PC-3 (cell line): ENCODE results near the gene ZDHHC13. TPM values are rescaled to one million over a fixed set of nuclear protein-coding genes. Genes with fewer than 3 reads are reported as not detected.
A peak's percentile ranks its signal among the peaks of the same experiment; 100 is the strongest.

Experiments
- ATAC-seq: fragments of 200-7000 bp; cut with Tn5 transposase; 2 replicates; pipeline ENCODE4 v1.9.1; 2020; ENCODE audit warnings: mild to moderate bottlenecking, moderate library complexity
- BruUV-seq: library from RNA; stranded (reverse); fragments of 400-500 nt; replicated peaks from 2 replicates; lab custom pipeline; 2021; lab: Mats Ljungman, UMichigan
- CTCF ChIA-PET: fragments of 300-600 bp; sonication (Branson Sonifier 250); formaldehyde crosslinking; loops from one replicate; lab custom pipeline; 2022; ENCODE audit warnings: antibody characterized with exemption; lab: Charles Lee
- POLR2A ChIA-PET: fragments of 300-600 bp; sonication (Branson Sonifier 250); formaldehyde crosslinking; loops from one replicate; lab custom pipeline; 2022; ENCODE audit warnings: antibody characterized with exemption; ENCODE audit not compliant: unreplicated experiment; lab: Charles Lee
- DNase-seq: peaks from one replicate; pipeline ENCODE4 v3.0.0-alpha.2; 2015
- H2AFZ ChIP-seq: fragments of 300-600 bp; sonication (generic); 2 replicates; pipeline ENCODE4 v1.6.0; 2016; ENCODE audit warnings: antibody characterized with exemption, low read length
- H3F3A ChIP-seq: fragments of 300-600 bp; sonication (generic); one replicate; pipeline ENCODE4 v1.6.0; 2017; ENCODE audit warnings: antibody characterized with exemption, low read length, control low read depth, mild to moderate bottlenecking; ENCODE audit not compliant: unreplicated experiment
- H3K27ac ChIP-seq: fragments of 300-600 bp; sonication (generic); 2 replicates; pipeline ENCODE4 v1.5.1; 2016; ENCODE audit warnings: mild to moderate bottlenecking, low read length
- H3K27me3 ChIP-seq: fragments of 300-600 bp; sonication (generic); 2 replicates; pipeline ENCODE4 v1.6.1; 2016; ENCODE audit warnings: low read length, mixed read lengths
- H3K36me3 ChIP-seq: fragments of 300-600 bp; sonication (generic); 2 replicates; pipeline ENCODE4 v1.6.1; 2016; ENCODE audit warnings: low read depth, mixed run types, low read length, mixed read lengths
- H3K4me1 ChIP-seq: fragments of 300-600 bp; sonication (generic); 2 replicates; pipeline ENCODE4 v1.5.1; 2016; ENCODE audit warnings: low read length; ENCODE audit not compliant: insufficient read depth
- H3K4me2 ChIP-seq: fragments of 300-600 bp; sonication (generic); 2 replicates; pipeline ENCODE4 v1.6.0; 2016; ENCODE audit warnings: low read length
- H3K4me3 ChIP-seq: fragments of 300-600 bp; sonication (generic); 2 replicates; pipeline ENCODE4 v1.5.1; 2016; ENCODE audit warnings: mild to moderate bottlenecking, low read length, mixed read lengths
- H3K79me2 ChIP-seq: fragments of 300-600 bp; sonication (generic); 2 replicates; pipeline ENCODE4 v1.6.1; 2017; ENCODE audit warnings: low read length, mixed read lengths
- H3K9ac ChIP-seq: fragments of 300-600 bp; sonication (generic); 2 replicates; pipeline ENCODE4 v1.6.0; 2016; ENCODE audit warnings: mild to moderate bottlenecking, low read length
- H3K9me2 ChIP-seq: fragments of 300-600 bp; sonication (generic); replicated peaks from 2 replicates; pipeline ENCODE4 v1.6.1; 2016; ENCODE audit warnings: mixed run types, low read length, mixed read lengths
- H3K9me3 ChIP-seq: fragments of 300-600 bp; sonication (generic); 2 replicates; pipeline ENCODE4 v1.6.1; 2016; ENCODE audit warnings: low read length, mixed read lengths
- H4K20me1 ChIP-seq: fragments of 300-600 bp; sonication (generic); 2 replicates; pipeline ENCODE4 v1.6.1; 2016; ENCODE audit warnings: low read length, mixed read lengths
- EZH2 ChIP-seq: fragments of 300-600 bp; sonication (generic); IDR thresholded peaks from one replicate; pipeline ENCODE4 v1.6.1; 2017; ENCODE audit warnings: antibody characterized with exemption, mild to moderate bottlenecking, low read length; ENCODE audit not compliant: unreplicated experiment
- EZH2phosphoT487 ChIP-seq: fragments of 300-600 bp; sonication (generic); IDR thresholded peaks from 2 replicates; pipeline ENCODE4 v1.6.1; 2018; ENCODE audit warnings: mild to moderate bottlenecking, antibody characterized with exemption, low read length, borderline replicate concordance
- intact Hi-C: fragments of 100-400 bp; cut with micrococcal nuclease; formaldehyde crosslinking; loops from 2 replicates; pipeline ENCODE4 v1.9.0; 2023
- total RNA-seq: library from RNA; depleted of rRNA; stranded (reverse); fragments of >200 nt; gene quantifications from 2 replicates; pipeline ENCODE4 v1.2.3, GENCODE V29; 2014
- TF ChIP-seq, protein P1 (sequence below): fragments of 300-600 bp; sonication (generic); conservative IDR thresholded peaks from 2 replicates; pipeline ENCODE4 v1.5.1; 2017; ENCODE audit warnings: antibody characterized with exemption, low read depth, mild to moderate bottlenecking, low read length

Gene ZDHHC13
- total RNA-seq, 1 experiment from 2014 or later: 21.2 TPM

DNA sequence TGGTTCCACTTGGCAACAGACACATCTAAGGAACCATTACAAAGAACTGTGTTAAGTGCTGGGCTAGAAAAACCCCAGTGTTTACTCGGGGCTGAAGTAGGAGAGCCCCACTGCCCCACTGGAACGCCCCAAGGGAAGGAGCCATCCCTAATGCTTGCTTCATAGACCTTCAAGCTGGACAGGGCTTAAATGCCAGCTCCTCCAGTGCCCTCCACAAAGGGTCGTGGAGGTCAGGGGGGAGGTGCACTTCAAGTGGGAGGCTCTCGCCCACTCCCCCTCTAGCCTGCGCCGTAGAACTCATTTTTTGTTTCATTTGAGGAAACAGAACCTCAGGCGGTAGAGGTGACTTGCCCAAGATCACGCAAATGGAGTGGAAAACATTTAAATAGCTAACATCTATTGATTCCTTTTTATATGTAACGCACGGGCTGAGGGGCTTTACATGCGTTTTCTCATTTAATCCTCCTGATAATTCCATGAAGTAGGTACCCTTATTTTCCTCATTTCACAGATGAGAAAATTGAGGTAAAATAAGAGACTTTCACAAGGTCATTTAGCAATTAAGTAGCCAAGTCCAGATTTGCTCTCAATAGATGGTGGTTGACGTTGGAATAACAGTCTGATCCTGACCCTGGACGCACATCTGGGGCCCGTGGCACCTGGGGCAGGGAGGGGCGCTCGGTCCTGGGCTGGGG, 545 bp upstream of the ZDHHC13 start:
- no peaks in the 10 kb centered on the region for H3F3A ChIP-seq
- no peak for ATAC-seq
- H3K4me3 ChIP-seq: peak overlapping the region; percentile 76
- H3K36me3 ChIP-seq: 0 out of 2 replicates have a peak, but pooled peaks cover 2% of the 10 kb centered on the region
- H3K4me2 ChIP-seq: peak overlapping the region; percentile 93
- TF ChIP-seq, protein P1, sequence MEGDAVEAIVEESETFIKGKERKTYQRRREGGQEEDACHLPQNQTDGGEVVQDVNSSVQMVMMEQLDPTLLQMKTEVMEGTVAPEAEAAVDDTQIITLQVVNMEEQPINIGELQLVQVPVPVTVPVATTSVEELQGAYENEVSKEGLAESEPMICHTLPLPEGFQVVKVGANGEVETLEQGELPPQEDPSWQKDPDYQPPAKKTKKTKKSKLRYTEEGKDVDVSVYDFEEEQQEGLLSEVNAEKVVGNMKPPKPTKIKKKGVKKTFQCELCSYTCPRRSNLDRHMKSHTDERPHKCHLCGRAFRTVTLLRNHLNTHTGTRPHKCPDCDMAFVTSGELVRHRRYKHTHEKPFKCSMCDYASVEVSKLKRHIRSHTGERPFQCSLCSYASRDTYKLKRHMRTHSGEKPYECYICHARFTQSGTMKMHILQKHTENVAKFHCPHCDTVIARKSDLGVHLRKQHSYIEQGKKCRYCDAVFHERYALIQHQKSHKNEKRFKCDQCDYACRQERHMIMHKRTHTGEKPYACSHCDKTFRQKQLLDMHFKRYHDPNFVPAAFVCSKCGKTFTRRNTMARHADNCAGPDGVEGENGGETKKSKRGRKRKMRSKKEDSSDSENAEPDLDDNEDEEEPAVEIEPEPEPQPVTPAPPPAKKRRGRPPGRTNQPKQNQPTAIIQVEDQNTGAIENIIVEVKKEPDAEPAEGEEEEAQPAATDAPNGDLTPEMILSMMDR: no peak
- TF ChIP-seq EZH2 (no peak), EZH2phosphoT487 (no peak)
- DNase-seq: no peak
- H3K9me3 ChIP-seq: no peaks in the 10 kb centered on the region
- H3K4me1 ChIP-seq: peaks cover 27% of the 10 kb centered on the region
- peaks cover 40% of the 10 kb centered on the region for H3K79me2 ChIP-seq
- H3K27ac ChIP-seq: no peak overlapping the region
- intact Hi-C loops: loop anchor here (2.0 kb wide), 1 partner anchor 124 kb away; the partner anchor contains the start of gene E2F8
- no TSS peak for BruUV-seq
- no peaks in the 10 kb centered on the region for H3K27me3 ChIP-seq
- H4K20me1 ChIP-seq: no peaks in the 10 kb centered on the region
- no peaks in the 10 kb centered on the region for H3K9me2 ChIP-seq
- POLR2A ChIA-PET: no interaction called here
- H3K9ac ChIP-seq: no peak overlapping the region
- CTCF ChIA-PET: interaction anchor here (1.0 kb wide), 1 partner anchor 37 kb away, joined by 5 read pairs; no protein-coding TSS in a partner anchor
- peak overlapping the region; percentile 91 for H2AFZ ChIP-seq

DNA sequence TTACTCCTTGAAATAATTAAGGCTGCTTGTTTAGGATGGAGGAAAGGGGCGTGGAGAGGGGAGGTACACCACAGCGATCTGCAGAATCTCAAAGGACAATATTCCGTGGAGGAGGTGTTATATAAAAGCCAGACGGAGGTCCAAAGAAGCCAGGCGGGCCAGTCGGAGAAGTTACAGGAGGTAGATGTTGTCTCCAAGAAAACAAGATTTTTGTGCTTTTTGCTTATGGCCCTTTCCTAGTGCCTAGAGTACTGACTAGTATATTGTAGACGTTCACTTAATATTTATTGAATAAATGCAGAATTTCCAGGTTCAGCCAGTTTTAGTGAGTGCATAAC, 761 bp downstream of the ZDHHC13 start:
- Histone ChIP-seq H3K9me3 (no peaks in the 10 kb centered on the region), H3K9me2 (no peaks in the 10 kb centered on the region), H3K79me2 (peaks cover 48% of the 10 kb centered on the region), H3F3A (no peaks in the 10 kb centered on the region), H2AFZ (peak overlapping the region; percentile 91), H3K4me1 (peaks cover 35% of the 10 kb centered on the region), H3K27ac (peak overlapping the region; percentile 61; the same call in 1 of the 2 replicates), H4K20me1 (no peaks in the 10 kb centered on the region), H3K9ac (peak overlapping the region; percentile 82), H3K36me3 (0 out of 2 replicates have a peak, but pooled peaks cover 2% of the 10 kb centered on the region), H3K4me3 (peak overlapping the region; percentile 76), H3K4me2 (peak overlapping the region; percentile 93), H3K27me3 (no peaks in the 10 kb centered on the region)
- no peak; the same call in 1 of the 2 replicates for ATAC-seq
- no peak for DNase-seq
- POLR2A ChIA-PET: no interaction called here
- intact Hi-C loops: loop anchor here (1.0 to 2.0 kb wide), 2 partner anchors 40 to 123 kb away; partner anchors contain the start of gene E2F8
- CTCF ChIA-PET: no interaction called here
- TF ChIP-seq, protein P1: no peak
- no peak for TF ChIP-seq EZH2
- TF ChIP-seq EZH2phosphoT487: no peak
- no TSS peak for BruUV-seq

DNA sequence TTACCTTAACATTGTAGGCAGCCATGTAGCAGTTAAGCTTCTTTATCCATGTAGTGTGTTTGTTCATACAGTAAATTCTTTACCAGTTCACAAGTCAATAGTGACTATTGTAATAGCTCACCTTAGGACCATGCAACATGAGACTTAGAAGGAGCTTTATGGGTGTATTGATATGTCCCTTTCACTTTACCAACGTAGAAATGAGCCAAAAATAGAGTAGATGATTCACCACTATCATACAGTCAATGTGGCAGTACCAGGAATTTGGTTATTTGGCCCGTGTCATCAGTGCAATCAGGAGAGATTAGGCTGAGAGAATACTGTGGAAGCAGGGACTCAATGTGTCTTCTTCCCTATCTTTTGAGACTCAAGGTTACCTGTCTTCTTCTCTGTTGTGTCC, 4.7 kb downstream of the ZDHHC13 start:
- BruUV-seq: no TSS peak
- H3K27me3 ChIP-seq: no peaks in the 10 kb centered on the region
- peak; percentile 45 for DNase-seq
- H4K20me1 ChIP-seq: no peaks in the 10 kb centered on the region
- TF ChIP-seq EZH2: no peak
- TF ChIP-seq, protein P1: no peak
- TF ChIP-seq EZH2phosphoT487: no peak
- H3K4me3 ChIP-seq: no peak overlapping the region
- H3K4me1 ChIP-seq: peaks cover 31% of the 10 kb centered on the region
- ChIA-PET CTCF (no interaction called here), POLR2A (no interaction called here)
- H3K4me2 ChIP-seq: 0 out of 2 replicates have a peak overlapping the region, but pooled peaks have one; percentile 6
- intact Hi-C loops: no loop called here
- H3F3A ChIP-seq: no peaks in the 10 kb centered on the region
- H3K79me2 ChIP-seq: peaks cover 61% of the 10 kb centered on the region
- H3K9me2 ChIP-seq: no peaks in the 10 kb centered on the region
- H3K36me3 ChIP-seq: peaks cover 8% of the 10 kb centered on the region; the same call in 1 of the 2 replicates
- no peak overlapping the region for H3K27ac ChIP-seq
- no peak overlapping the region for H3K9ac ChIP-seq
- ATAC-seq: no peak
- H2AFZ ChIP-seq: no peak overlapping the region
- H3K9me3 ChIP-seq: no peaks in the 10 kb centered on the region
